ENCODE measurements around the gene MRTFA.

DNA sequence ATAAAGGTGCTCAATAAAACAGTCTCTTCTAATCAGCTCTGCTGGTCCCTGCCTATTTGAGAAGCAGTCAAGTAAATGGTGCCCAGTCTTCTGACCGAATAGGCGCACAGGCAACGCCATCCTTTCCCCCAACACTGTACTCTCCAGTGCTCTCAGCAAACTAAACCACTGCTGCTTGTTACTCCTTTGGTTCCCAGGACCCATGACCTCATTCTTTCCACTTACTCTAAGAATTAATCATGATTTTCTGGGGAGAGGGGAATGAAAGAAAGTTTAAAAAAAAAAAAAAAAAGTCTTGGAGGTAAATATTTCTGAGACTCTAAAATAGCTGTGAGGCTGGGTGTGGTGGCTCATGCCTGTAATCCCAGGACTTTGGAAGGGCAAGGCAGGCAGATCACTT is 202.4 kb downstream of the MRTFA start:
- TF ChIP-seq, protein P1, sequence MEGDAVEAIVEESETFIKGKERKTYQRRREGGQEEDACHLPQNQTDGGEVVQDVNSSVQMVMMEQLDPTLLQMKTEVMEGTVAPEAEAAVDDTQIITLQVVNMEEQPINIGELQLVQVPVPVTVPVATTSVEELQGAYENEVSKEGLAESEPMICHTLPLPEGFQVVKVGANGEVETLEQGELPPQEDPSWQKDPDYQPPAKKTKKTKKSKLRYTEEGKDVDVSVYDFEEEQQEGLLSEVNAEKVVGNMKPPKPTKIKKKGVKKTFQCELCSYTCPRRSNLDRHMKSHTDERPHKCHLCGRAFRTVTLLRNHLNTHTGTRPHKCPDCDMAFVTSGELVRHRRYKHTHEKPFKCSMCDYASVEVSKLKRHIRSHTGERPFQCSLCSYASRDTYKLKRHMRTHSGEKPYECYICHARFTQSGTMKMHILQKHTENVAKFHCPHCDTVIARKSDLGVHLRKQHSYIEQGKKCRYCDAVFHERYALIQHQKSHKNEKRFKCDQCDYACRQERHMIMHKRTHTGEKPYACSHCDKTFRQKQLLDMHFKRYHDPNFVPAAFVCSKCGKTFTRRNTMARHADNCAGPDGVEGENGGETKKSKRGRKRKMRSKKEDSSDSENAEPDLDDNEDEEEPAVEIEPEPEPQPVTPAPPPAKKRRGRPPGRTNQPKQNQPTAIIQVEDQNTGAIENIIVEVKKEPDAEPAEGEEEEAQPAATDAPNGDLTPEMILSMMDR (conservative IDR thresholded peaks at IDR 0.05): no peak
- no peak for TF ChIP-seq ZFX (IDR thresholded peaks at IDR 0.05)
